GM06990 (cell line): Measurements from ENCODE around the gene NBR1.
"Not testable (repeated sequence)": the region's sequence is repeated elsewhere in the genome, so short reads cannot be mapped to it uniquely, and the experiment has no call there.

Source experiments
- DNase-seq: peaks from one replicate; pipeline ENCODE4 v3.0.0-alpha.2; 2011; ENCODE audit not compliant: insufficient read length; ENCODE audit errors: extremely low read depth
- H3K27me3 ChIP-seq: replicated peaks from 2 replicates; pipeline ENCODE4 v1.6.0; 2011; ENCODE audit warnings: low read length; ENCODE audit not compliant: control insufficient read depth, insufficient read depth
- H3K36me3 ChIP-seq: 2 replicates; pipeline ENCODE4 v1.5.1; 2011; ENCODE audit warnings: low read length; ENCODE audit not compliant: control insufficient read depth, insufficient read depth
- H3K4me3 ChIP-seq: replicated peaks from 2 replicates; pipeline ENCODE4 v1.5.1; 2011; ENCODE audit warnings: low read depth, mild to moderate bottlenecking, control low read depth, low read length
- TF ChIP-seq, protein P1 (sequence below): IDR thresholded peaks from 2 replicates; pipeline ENCODE4 v1.5.1; 2011; ENCODE audit warnings: low read length, control low read depth, mild to moderate bottlenecking, inconsistent platforms; ENCODE audit not compliant: insufficient read depth, poor library complexity, severe bottlenecking

NBR1 gene

GRCh38 chr17:43219001-43219400 is 48.0 kb downstream of the NBR1 start:
- TF ChIP-seq, protein P1, sequence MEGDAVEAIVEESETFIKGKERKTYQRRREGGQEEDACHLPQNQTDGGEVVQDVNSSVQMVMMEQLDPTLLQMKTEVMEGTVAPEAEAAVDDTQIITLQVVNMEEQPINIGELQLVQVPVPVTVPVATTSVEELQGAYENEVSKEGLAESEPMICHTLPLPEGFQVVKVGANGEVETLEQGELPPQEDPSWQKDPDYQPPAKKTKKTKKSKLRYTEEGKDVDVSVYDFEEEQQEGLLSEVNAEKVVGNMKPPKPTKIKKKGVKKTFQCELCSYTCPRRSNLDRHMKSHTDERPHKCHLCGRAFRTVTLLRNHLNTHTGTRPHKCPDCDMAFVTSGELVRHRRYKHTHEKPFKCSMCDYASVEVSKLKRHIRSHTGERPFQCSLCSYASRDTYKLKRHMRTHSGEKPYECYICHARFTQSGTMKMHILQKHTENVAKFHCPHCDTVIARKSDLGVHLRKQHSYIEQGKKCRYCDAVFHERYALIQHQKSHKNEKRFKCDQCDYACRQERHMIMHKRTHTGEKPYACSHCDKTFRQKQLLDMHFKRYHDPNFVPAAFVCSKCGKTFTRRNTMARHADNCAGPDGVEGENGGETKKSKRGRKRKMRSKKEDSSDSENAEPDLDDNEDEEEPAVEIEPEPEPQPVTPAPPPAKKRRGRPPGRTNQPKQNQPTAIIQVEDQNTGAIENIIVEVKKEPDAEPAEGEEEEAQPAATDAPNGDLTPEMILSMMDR, result no peak
- Histone ChIP-seq H3K27me3 (no peaks in the 10 kb centered on the region), H3K36me3 (peaks cover 30% of the 10 kb centered on the region), H3K4me3 (no peak overlapping the region)
- no peak for DNase-seq

DNA sequence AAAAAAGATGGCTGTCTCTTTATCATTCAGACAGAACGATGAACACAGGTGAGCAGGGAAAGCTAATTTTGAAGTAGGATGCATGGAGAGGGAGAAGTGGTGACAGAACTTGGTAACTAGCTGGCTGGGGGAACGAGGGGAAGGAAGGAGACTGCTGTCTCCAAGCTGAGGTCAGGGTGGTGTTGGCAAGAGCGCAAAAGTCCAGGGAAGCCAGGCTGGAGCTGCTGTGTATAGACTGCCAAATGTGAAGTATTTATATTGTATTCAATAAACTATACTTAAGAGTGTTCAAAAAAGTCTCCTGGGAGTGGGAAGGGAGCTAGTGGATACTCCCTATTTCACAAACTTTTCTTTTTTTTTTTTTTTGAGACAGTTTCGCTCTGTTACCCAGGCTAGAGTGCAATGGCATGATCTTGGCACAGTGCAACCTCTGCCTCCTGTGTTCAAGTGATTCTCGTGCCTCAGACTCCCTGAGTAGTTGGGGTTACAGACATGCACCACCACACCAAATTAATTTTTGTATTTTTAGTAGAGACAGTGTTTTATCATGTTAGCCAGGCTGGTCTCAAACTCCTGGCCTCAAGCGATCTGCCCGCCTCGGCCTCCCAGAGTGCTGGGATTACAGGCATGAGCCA is 48.8 kb downstream of the NBR1 start:
- H3K4me3 ChIP-seq, result no peak overlapping the region
- DNase-seq, result no peak
- H3K27me3 ChIP-seq, result no peaks in the 10 kb centered on the region
- TF ChIP-seq, protein P1, result no peak
- peaks cover 29% of the 10 kb centered on the region for H3K36me3 ChIP-seq

DNA sequence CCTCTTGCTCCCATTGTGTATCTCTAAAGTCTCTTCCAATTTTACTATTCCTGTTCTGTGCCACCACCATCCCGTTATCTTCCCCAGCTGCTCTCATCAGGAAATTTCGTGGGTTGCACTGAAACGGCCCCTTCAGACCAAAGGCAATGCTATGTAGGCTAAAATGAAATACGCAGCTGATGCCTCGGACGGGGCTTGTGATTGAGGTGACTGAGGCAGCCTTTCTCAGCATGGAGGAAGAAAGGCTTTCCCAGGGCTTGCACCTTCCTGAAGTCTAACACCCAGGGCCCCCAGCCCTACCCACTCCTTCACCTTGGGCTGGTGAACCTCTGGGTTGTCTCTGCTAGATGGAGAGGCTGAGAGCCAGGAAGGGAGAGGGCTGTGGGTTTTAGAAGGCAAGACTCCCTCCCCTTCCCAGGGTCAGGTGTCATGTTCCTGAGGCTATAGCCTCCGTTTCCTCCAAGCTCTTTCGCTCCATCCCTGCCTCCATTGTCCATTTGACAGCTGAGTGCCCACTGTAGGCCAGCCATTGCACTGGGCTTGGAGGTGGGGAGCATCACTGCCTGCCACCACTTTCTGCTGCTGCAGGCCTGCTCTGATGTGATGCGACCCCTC is 49.6 kb downstream of the NBR1 start:
- TF ChIP-seq, protein P1, result no peak
- no peak for DNase-seq
- Histone ChIP-seq H3K36me3 (peaks cover 29% of the 10 kb centered on the region), H3K4me3 (no peak overlapping the region), H3K27me3 (no peaks in the 10 kb centered on the region)

GRCh38 chr17:43224146-43224705 is 53.2 kb downstream of the NBR1 start:
- TF ChIP-seq, protein P1, result no peak
- peaks cover 14% of the 10 kb centered on the region for H3K36me3 ChIP-seq
- no peak for DNase-seq
- no peaks in the 10 kb centered on the region for H3K27me3 ChIP-seq
- no peak overlapping the region for H3K4me3 ChIP-seq

- no peak for DNase-seq
- no peak overlapping the region for H3K4me3 ChIP-seq
- no peaks in the 10 kb centered on the region for H3K27me3 ChIP-seq
- H3K36me3 ChIP-seq, result peaks cover 10% of the 10 kb centered on the region
- TF ChIP-seq, protein P1, result no peak
Observed at GRCh38 chr17:43226393-43226792, 55.4 kb downstream of the NBR1 start.

GRCh38 chr17:43228020-43228782 is 57.2 kb downstream of the NBR1 start, which contains the start of gene CCDC200:
Gene CCDC200, minus strand, starts transcription at chr17:43228623. Its CDS starts 69 bp downstream, at chr17:43228554.
- H3K36me3 ChIP-seq, result peaks cover 10% of the 10 kb centered on the region
- DNase-seq, H3K27me3 ChIP-seq, H3K4me3 ChIP-seq: not testable (repeated sequence)

- H3K4me3 ChIP-seq, DNase-seq, H3K27me3 ChIP-seq, H3K36me3 ChIP-seq: not testable (repeated sequence)
Observed at GRCh38 chr17:43231205-43232020, 60.4 kb downstream of the NBR1 start.
